WTC11 (cell line): Measurements from ENCODE around the gene DCLK2. TPM values are rescaled to one million over a fixed set of nuclear protein-coding genes. Genes with fewer than 3 reads are reported as not detected.

ENCODE experiments used
- ATAC-seq: fragments of 200-7000 bp; cut with Tn5 transposase; 2 replicates; pipeline ENCODE4 v1.10.0; 2021; ENCODE audit warnings: mild to moderate bottlenecking, moderate library complexity
- CTCF ChIA-PET: fragments of 300-600 bp; sonication (Branson Sonifier 250); formaldehyde crosslinking; loops from one replicate; lab custom pipeline; 2021; ENCODE audit warnings: antibody characterized with exemption; lab: Charles Lee
- POLR2A ChIA-PET: fragments of 350-600 bp; sonication (Branson Sonifier 250); formaldehyde crosslinking; loops from one replicate; lab custom pipeline; 2021; ENCODE audit warnings: antibody characterized with exemption; lab: Charles Lee
- DNase-seq: peaks from one replicate; pipeline ENCODE4 v3.0.0; 2021; ENCODE audit warnings: low spot score
- H3K27ac Mint-ChIP-seq: 2 replicates; pipeline ENCODE4 v1.8.0; 2021; ENCODE audit warnings: mixed read lengths
- H3K27me3 Mint-ChIP-seq: 2 replicates; pipeline ENCODE4 v1.8.0; 2021; ENCODE audit warnings: low read depth, mild to moderate bottlenecking, moderate library complexity, mixed read lengths
- H3K36me3 Mint-ChIP-seq: 2 replicates; pipeline ENCODE4 v1.8.0; 2021; ENCODE audit warnings: mixed read lengths
- H3K4me1 Mint-ChIP-seq: 2 replicates; pipeline ENCODE4 v1.8.0; 2022; ENCODE audit warnings: mixed read lengths
- H3K4me3 Mint-ChIP-seq: 2 replicates; pipeline ENCODE4 v1.8.0; 2021; ENCODE audit warnings: mild to moderate bottlenecking, moderate library complexity, mixed read lengths
- H3K9me3 Mint-ChIP-seq: 2 replicates; pipeline ENCODE4 v1.8.0; 2021; ENCODE audit warnings: mixed read lengths
- ARID4B ChIP-seq: sonication (generic); formaldehyde crosslinking; IDR thresholded peaks from 2 replicates; pipeline ENCODE4 v1.8.0; 2023; ENCODE audit warnings: missing genetic modification reagents, mild to moderate bottlenecking, borderline replicate concordance
- CTCF ChIP-seq: fragments of 200-600 bp; IDR thresholded peaks from 2 replicates; pipeline ENCODE4 v1.8.0; 2022; ENCODE audit warnings: antibody characterized with exemption
- E2F1 ChIP-seq: sonication (generic); formaldehyde crosslinking; IDR thresholded peaks from 2 replicates; pipeline ENCODE4 v1.8.0; 2022; ENCODE audit warnings: mild to moderate bottlenecking, missing genetic modification reagents
- ERG ChIP-seq: fragments of 250-450 bp; sonication (Bioruptor Pico); IDR thresholded peaks from 2 replicates; pipeline ENCODE4 v1.8.0; 2021; ENCODE audit warnings: mild to moderate bottlenecking
- FOXP1 ChIP-seq: sonication (generic); formaldehyde crosslinking; IDR thresholded peaks from 2 replicates; pipeline ENCODE4 v1.8.0; 2022; ENCODE audit warnings: missing genetic modification reagents, mild to moderate bottlenecking, moderate library complexity, borderline replicate concordance
- GABPB1 ChIP-seq: sonication (generic); formaldehyde crosslinking; IDR thresholded peaks from 2 replicates; pipeline ENCODE4 v1.8.1; 2023; ENCODE audit warnings: mild to moderate bottlenecking, missing genetic modification reagents
- MAX ChIP-seq: sonication (generic); formaldehyde crosslinking; IDR thresholded peaks from 2 replicates; pipeline ENCODE4 v1.8.0; 2022; ENCODE audit warnings: mild to moderate bottlenecking, missing genetic modification reagents
- NR1H2 ChIP-seq: sonication (generic); formaldehyde crosslinking; IDR thresholded peaks from 2 replicates; pipeline ENCODE4 v1.9.0; 2021; ENCODE audit warnings: mild to moderate bottlenecking, moderate library complexity, missing genetic modification reagents
- PRDM15 ChIP-seq: sonication (generic); formaldehyde crosslinking; IDR thresholded peaks from 2 replicates; pipeline ENCODE4 v1.8.0; 2022; ENCODE audit warnings: missing genetic modification reagents
- PREB ChIP-seq: sonication (generic); formaldehyde crosslinking; IDR thresholded peaks from 2 replicates; pipeline ENCODE4 v1.8.1; 2022; ENCODE audit warnings: mild to moderate bottlenecking, missing genetic modification reagents, moderate library complexity, borderline replicate concordance
- TEAD4 ChIP-seq: sonication (generic); formaldehyde crosslinking; IDR thresholded peaks from 2 replicates; pipeline ENCODE4 v1.8.0; 2022; ENCODE audit warnings: mild to moderate bottlenecking, missing genetic modification reagents
- ZNF219 ChIP-seq: sonication (generic); formaldehyde crosslinking; IDR thresholded peaks from 2 replicates; pipeline ENCODE4 v1.8.0; 2023; ENCODE audit warnings: missing genetic modification reagents, mild to moderate bottlenecking, borderline replicate concordance
- ZNF281 ChIP-seq: sonication (generic); formaldehyde crosslinking; IDR thresholded peaks from 2 replicates; pipeline ENCODE4 v1.8.0; 2023; ENCODE audit warnings: mild to moderate bottlenecking, missing genetic modification reagents
- total RNA-seq: library from RNA; stranded (reverse); gene quantifications from 3 replicates; pipeline ENCODE4 v1.2.3, GENCODE V29; 2021
- TF ChIP-seq, protein P1 (sequence below): sonication (generic); formaldehyde crosslinking; conservative IDR thresholded peaks from 2 replicates; pipeline ENCODE4 v1.8.1; 2023; ENCODE audit warnings: mild to moderate bottlenecking, low read depth, missing genetic modification reagents, moderate library complexity

DCLK2 gene
- total RNA-seq, 1 experiment from 2014 or later = 0.17 TPM

DNA sequence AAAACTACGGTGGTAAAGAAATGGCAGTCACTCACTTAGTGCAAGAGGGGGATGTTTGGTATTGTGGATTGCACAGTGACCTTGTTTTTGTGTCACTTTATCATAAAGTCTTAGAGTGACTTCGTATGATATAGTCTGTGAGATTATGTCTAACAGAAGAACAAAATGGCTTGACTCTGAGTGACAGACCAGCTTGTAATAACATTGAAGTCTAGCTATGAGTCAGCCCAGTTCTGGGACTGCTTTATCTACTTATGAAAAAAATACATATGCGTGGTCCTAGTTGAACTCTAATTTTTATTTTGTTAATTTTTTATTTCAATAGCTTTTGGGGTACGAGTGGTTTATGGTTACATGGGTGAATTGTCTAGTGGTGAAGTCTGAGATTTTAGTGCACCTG lies 20.0 kb downstream of the DCLK2 start (continued):
- TF ChIP-seq PRDM15 (CRISPR knock-in tag) (no peak), ERG (no peak), TEAD4 (CRISPR knock-in tag) (no peak), FOXP1 (CRISPR knock-in tag) (no peak), MAX (no peak), NR1H2 (CRISPR knock-in tag) (no peak)
- TF ChIP-seq, all 79 proteins: peak for 0

DNA sequence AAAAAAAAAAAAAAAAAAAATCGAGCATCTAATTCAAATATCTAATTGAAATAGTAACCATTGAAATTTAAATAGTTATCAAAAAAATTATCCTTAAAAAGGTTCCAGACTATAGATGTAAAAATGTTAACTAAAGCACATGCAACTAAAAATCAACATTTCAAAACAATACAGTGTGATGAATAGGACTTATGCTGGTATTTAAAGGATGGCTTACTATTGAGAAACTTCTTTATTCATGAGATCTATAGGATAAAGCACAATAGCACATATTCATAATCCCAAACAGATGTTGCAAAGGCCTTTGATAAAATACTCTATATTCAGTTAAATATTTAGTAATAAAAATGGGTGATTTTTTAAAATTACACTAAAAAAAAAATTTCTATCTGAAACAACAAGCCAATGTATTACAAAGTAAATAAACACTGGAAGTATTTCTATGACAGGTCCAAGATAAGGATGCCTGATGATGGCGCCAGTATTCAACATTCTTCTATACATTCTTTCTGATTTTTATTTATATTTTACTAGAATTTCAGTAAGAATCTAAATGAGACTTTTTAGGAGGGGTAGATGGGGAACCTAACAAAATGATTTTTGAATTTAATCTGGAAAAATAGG lies 26.3 kb downstream of the DCLK2 start:
- ChIA-PET CTCF (no interaction called here), POLR2A (no interaction called here)
- Mint-ChIP-seq H3K4me3 (no peak overlapping the region), H3K36me3 (no peaks in the 10 kb centered on the region), H3K4me1 (no peaks in the 10 kb centered on the region), H3K27me3 (no peaks in the 10 kb centered on the region), H3K27ac (no peak overlapping the region), H3K9me3 (no peaks in the 10 kb centered on the region)
- no peak for ATAC-seq
- DNase-seq = no peak
- no peak for TF ChIP-seq ARID4B
- TF ChIP-seq PREB = no peak
- no peak for TF ChIP-seq MAX
- TF ChIP-seq CTCF = no peak
- TF ChIP-seq E2F1 (CRISPR knock-in tag) = no peak
- TF ChIP-seq, protein P1, sequence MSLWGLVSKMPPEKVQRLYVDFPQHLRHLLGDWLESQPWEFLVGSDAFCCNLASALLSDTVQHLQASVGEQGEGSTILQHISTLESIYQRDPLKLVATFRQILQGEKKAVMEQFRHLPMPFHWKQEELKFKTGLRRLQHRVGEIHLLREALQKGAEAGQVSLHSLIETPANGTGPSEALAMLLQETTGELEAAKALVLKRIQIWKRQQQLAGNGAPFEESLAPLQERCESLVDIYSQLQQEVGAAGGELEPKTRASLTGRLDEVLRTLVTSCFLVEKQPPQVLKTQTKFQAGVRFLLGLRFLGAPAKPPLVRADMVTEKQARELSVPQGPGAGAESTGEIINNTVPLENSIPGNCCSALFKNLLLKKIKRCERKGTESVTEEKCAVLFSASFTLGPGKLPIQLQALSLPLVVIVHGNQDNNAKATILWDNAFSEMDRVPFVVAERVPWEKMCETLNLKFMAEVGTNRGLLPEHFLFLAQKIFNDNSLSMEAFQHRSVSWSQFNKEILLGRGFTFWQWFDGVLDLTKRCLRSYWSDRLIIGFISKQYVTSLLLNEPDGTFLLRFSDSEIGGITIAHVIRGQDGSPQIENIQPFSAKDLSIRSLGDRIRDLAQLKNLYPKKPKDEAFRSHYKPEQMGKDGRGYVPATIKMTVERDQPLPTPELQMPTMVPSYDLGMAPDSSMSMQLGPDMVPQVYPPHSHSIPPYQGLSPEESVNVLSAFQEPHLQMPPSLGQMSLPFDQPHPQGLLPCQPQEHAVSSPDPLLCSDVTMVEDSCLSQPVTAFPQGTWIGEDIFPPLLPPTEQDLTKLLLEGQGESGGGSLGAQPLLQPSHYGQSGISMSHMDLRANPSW = no peak
- TF ChIP-seq ZNF281 = no peak
- TF ChIP-seq GABPB1 (CRISPR knock-in tag) = no peak
- TF ChIP-seq ZNF219 (CRISPR knock-in tag) = no peak
